Tibial nerve (tissue), 4 donors: Measurements from ENCODE around the gene FAAP20.

Source experiments
- CTCF ChIP-seq, 5 experiments: fragments of 200-600 bp in 3 of 5; fragments of 450-650 bp in 2 of 5; sonication (generic) in 3 of 5; IDR thresholded peaks; one replicate each; pipeline ENCODE4 v1.5.1; 2016 to 2019; ENCODE audit warnings: antibody characterized with exemption in 5 of 5, mild to moderate bottlenecking in 3 of 5, moderate library complexity in 2 of 5
- EP300 ChIP-seq, 2 donors: sonication (generic); formaldehyde crosslinking; IDR thresholded peaks; one replicate each; pipeline ENCODE4 v1.6.1; 2017; ENCODE audit warnings: antibody characterized with exemption in 2 of 2, mild to moderate bottlenecking in 1 of 2
- POLR2A ChIP-seq, 2 donors: fragments of 450-650 bp; IDR thresholded peaks; one replicate each; pipeline ENCODE4 v1.6.1; 2017; ENCODE audit warnings: antibody characterized with exemption in 2 of 2, mild to moderate bottlenecking in 2 of 2, moderate library complexity in 2 of 2

GRCh38 chr1:2193514-2194281 is 874 bp downstream of the FAAP20 start:
- TF ChIP-seq CTCF (IDR thresholded peaks at IDR 0.05): no peak
- TF ChIP-seq POLR2A (IDR thresholded peaks at IDR 0.05): no peak
- TF ChIP-seq EP300 (IDR thresholded peaks at IDR 0.05): no peak
